ENCODE results near the gene CHERP.

CHERP gene

GRCh38 chr19:16541526-16542044 lies 652 bp downstream of the CHERP start:
- DNase-seq = no peak

GRCh38 chr19:16540948-16541347 lies 1.3 kb downstream of the CHERP start:
- no peak for DNase-seq

- DNase-seq = no peak
These were observed 5.1 kb downstream of the CHERP start for GRCh38 chr19:16537111-16537510.

- no peak for DNase-seq
These were observed 6.1 kb downstream of the CHERP start for GRCh38 chr19:16536130-16536529.

GRCh38 chr19:16535381-16535780 lies 6.9 kb downstream of the CHERP start:
- DNase-seq = no peak

- DNase-seq = no peak
These were observed 9.6 kb downstream of the CHERP start for GRCh38 chr19:16532440-16533234.

GRCh38 chr19:16531380-16531669 lies 10.9 kb downstream of the CHERP start:
- DNase-seq = no peak

- no peak for DNase-seq
These were observed 11.5 kb downstream of the CHERP start for GRCh38 chr19:16530540-16531379.

- DNase-seq = no peak
These were observed 12.6 kb downstream of the CHERP start for GRCh38 chr19:16529466-16530144.

GRCh38 chr19:16527971-16528521 lies 14.2 kb downstream of the CHERP start:
- peak; percentile 46 for DNase-seq

GRCh38 chr19:16527334-16527935 lies 14.8 kb downstream of the CHERP start:
- DNase-seq = no peak

GRCh38 chr19:16525751-16526481 lies 16.3 kb downstream of the CHERP start:
- DNase-seq = no peak

GRCh38 chr19:16524991-16525734 lies 17.1 kb downstream of the CHERP start:
- no peak for DNase-seq

- DNase-seq = no peak
These were observed 19.5 kb downstream of the CHERP start for GRCh38 chr19:16522559-16523377.

- no peak for DNase-seq
These were observed 20.4 kb downstream of the CHERP start for GRCh38 chr19:16521715-16522289.

GRCh38 chr19:16520986-16521624 lies 21.1 kb downstream of the CHERP start:
- DNase-seq = no peak

- no peak for DNase-seq
These were observed 21.9 kb downstream of the CHERP start for GRCh38 chr19:16520074-16520973.

- no peak for DNase-seq
These were observed 23.0 kb downstream of the CHERP start for GRCh38 chr19:16519230-16519687.
